Astrocyte of the cerebellum (primary cell): Measurements from ENCODE around the gene ATG10.

Experiments
- DNase-seq: peaks from one replicate; pipeline ENCODE4 v3.0.0-alpha.2; 2011; ENCODE audit warnings: low read depth
- H3K4me3 ChIP-seq: 2 replicates; pipeline ENCODE4 v1.5.1; 2011; ENCODE audit warnings: mild to moderate bottlenecking, low read depth, low read length, moderate library complexity
- CTCF ChIP-seq: IDR thresholded peaks from 2 replicates; pipeline ENCODE4 v1.5.1; 2012; ENCODE audit warnings: low read length, low read depth, moderate library complexity, mild to moderate bottlenecking; ENCODE audit errors: missing control alignments
- in situ Hi-C: cut with HindIII; loops from 2 replicates; pipeline ENCODE4 v1.10.0; 2017; ENCODE audit warnings: low sequenced_read_pairs

The ATG10 gene

GRCh38 chr5:82147860-82148573 is 176.2 kb downstream of the ATG10 start:
- TF ChIP-seq CTCF = no peak
- in situ Hi-C loops = no loop called here
- no peak for DNase-seq
- H3K4me3 ChIP-seq = no peak overlapping the region

- in situ Hi-C loops = no loop called here
- H3K4me3 ChIP-seq = no peak overlapping the region
- DNase-seq = no peak
- no peak for TF ChIP-seq CTCF
Measured at GRCh38 chr5:82149434-82149833, 177.6 kb downstream of the ATG10 start.

GRCh38 chr5:82150559-82150958 is 178.7 kb downstream of the ATG10 start:
- no peak for DNase-seq
- in situ Hi-C loops = no loop called here
- H3K4me3 ChIP-seq = no peak overlapping the region
- TF ChIP-seq CTCF = no peak

- in situ Hi-C loops = no loop called here
Measured at GRCh38 chr5:82151204-82151603, 179.4 kb downstream of the ATG10 start.

GRCh38 chr5:82151662-82152061 is 179.8 kb downstream of the ATG10 start:
- DNase-seq = no peak
- TF ChIP-seq CTCF = no peak
- no peak overlapping the region for H3K4me3 ChIP-seq
- in situ Hi-C loops = no loop called here

More at GRCh38 chr5:82151204-82151603, 179.4 kb downstream of the ATG10 start:
- no peak for DNase-seq
- no peak overlapping the region for H3K4me3 ChIP-seq
- no peak for TF ChIP-seq CTCF

- in situ Hi-C loops = no loop called here
- no peak for DNase-seq
- no peak for TF ChIP-seq CTCF
- H3K4me3 ChIP-seq = no peak overlapping the region
Measured at GRCh38 chr5:82152978-82153481, 181.2 kb downstream of the ATG10 start.
